GM21737 (cell line): ENCODE measurements around the gene CMTM5.
"Not testable (repeated sequence)": the region's sequence is repeated elsewhere in the genome, so short reads cannot be mapped to it uniquely, and the experiment has no call there.

Source experiments
- ATAC-seq: cut with Tn5 transposase; IDR thresholded peaks from one replicate; pipeline ENCODE4 v1.9.1; 2021; ENCODE audit warnings: mild to moderate bottlenecking, moderate library complexity; ENCODE audit not compliant: unreplicated experiment

The CMTM5 gene

GRCh38 chr14:23377573-23378563 lies 1.0 kb downstream of the CMTM5 start:
- ATAC-seq = no peak

GRCh38 chr14:23378612-23379220 lies 1.9 kb downstream of the CMTM5 start:
- ATAC-seq = no peak

- no peak for ATAC-seq
These were observed 2.7 kb downstream of the CMTM5 start for GRCh38 chr14:23379366-23380196.

GRCh38 chr14:23380197-23380914 lies 3.5 kb downstream of the CMTM5 start:
- ATAC-seq = no peak

GRCh38 chr14:23380976-23381375 lies 4.1 kb downstream of the CMTM5 start:
- no peak for ATAC-seq

GRCh38 chr14:23381871-23382270 lies 5.0 kb downstream of the CMTM5 start:
- no peak for ATAC-seq

GRCh38 chr14:23382276-23382675 lies 5.4 kb downstream of the CMTM5 start:
- ATAC-seq = no peak

GRCh38 chr14:23382731-23383440 lies 6.0 kb downstream of the CMTM5 start:
- ATAC-seq = no peak

- no peak for ATAC-seq
These were observed 7.7 kb downstream of the CMTM5 start for GRCh38 chr14:23384364-23385080.

GRCh38 chr14:23385244-23385641 lies 8.4 kb downstream of the CMTM5 start:
- ATAC-seq = no peak

GRCh38 chr14:23385642-23386265 lies 8.9 kb downstream of the CMTM5 start:
- no peak for ATAC-seq

GRCh38 chr14:23386266-23386657 lies 9.4 kb downstream of the CMTM5 start:
- ATAC-seq = not testable (repeated sequence)

GRCh38 chr14:23386999-23387398 lies 10.2 kb downstream of the CMTM5 start:
- ATAC-seq = no peak

- no peak for ATAC-seq
These were observed 11.4 kb downstream of the CMTM5 start for GRCh38 chr14:23387916-23388882.

GRCh38 chr14:23388996-23389395 lies 12.2 kb downstream of the CMTM5 start:
- no peak for ATAC-seq

GRCh38 chr14:23389396-23389795 lies 12.6 kb downstream of the CMTM5 start:
- no peak for ATAC-seq

- not testable (repeated sequence) for ATAC-seq
These were observed 13.0 kb downstream of the CMTM5 start for GRCh38 chr14:23389871-23390270.

- no peak for ATAC-seq
These were observed 15.8 kb downstream of the CMTM5 start for GRCh38 chr14:23392613-23393012.
